ENCODE measurements around the gene EIF4A3.

EIF4A3 gene

DNA sequence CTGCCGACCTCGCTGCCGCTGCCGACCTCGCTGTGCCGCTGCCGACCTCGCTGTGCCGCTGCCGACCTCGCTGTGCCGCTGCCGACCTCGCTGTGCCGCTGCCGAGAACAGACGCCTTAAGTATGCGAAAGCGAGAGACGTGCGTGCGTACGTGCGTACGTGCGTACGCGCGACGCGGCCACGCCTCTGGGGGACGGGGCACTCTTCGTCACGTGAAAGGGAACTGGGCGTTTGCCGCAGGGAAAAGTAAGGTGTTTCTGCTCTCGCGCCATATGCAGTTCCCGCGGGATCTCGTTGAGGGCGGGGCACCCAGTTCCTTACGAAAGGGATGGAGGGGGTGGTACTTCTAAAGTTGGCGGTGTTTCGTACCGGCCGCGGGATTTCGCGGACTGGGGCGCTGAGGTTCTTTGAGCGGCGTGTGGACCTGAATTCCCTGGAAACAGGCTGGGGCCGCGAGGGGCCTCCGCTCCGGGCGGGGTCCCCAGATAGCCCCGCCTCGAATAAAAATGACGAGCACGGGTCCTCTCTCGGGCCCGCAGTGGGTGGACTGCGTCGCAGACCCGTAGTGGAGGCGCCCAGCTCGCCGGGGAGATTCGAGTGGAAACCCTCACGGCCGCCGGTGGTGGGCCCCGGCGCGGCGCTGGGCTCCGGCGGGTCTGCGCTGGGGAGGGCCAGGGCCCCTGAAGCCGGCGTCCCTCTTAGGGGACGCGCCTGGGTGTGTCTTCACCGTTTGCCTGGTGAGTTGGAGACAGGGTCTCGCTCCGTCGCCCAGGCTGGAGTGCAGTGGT lies at the start of gene EIF4A3:
EIF4A3 (minus strand) TSS at position 94 of the 788 bp plus-strand sequence. CDS start 167 bp downstream, outside the sequence.
- peak; percentile 100 for DNase-seq

DNA sequence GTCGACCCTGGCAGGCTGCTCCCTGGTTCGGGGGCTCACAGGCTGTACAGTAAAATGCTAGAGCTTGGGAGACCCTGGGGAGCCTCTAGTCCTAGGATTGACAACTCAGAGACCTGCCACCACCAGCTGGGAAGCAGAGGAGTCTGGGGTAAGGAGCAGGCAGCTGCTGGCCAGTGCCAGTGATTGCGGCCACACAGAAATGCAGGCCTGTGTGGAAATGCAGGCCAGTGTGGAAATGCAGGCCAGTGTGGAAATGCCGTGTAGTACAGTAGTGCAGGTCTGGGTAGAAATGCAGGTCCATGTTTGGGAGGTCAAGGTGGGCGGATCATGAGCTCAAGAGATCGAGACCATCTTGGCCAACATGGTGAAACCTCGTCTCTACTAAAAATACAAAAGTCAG lies 49.7 kb upstream of the EIF4A3 start:
- no peak for DNase-seq

DNA sequence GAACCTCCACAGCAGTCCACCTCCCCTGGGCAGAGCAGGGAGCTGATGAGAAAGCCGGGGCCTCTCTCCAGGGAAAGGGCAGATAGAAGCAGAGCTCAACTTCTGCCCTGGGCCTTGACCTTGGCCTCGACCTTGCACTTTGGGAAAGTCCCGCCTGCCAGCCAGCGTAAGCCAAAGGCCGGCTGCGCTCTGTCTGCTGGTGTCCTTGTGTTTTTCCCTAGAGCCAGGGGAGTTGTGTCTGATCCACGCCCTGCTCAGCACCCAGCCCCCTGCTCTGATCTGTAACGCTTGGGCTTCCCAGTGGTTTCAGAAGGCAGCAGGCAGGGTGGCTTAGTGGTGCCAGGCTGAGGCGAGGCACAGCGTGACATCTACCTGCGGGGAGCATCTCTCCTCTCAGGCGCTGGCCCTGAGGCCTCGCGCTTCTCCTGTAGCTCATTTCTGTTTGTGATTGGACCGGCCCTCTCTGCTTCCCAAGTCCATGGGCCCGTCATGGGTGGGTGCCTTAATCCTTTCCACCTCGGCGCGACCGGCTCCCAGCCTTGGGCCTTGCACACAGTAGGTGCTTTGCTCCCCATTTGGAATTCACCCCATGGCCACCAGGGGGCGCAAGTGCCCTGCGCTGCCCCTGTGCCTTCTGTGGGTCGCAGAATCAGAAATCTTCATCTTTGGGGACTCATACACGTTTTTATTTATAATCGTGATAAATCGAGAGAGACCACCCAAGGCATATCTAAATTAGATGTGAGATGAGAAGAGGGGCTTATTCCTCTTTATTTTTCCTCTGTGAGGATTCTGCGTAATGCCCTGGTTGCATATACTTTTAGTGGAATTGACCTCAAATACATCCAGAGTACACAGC lies 49.0 kb upstream of the EIF4A3 start:
- DNase-seq, result peak; percentile 57

DNA sequence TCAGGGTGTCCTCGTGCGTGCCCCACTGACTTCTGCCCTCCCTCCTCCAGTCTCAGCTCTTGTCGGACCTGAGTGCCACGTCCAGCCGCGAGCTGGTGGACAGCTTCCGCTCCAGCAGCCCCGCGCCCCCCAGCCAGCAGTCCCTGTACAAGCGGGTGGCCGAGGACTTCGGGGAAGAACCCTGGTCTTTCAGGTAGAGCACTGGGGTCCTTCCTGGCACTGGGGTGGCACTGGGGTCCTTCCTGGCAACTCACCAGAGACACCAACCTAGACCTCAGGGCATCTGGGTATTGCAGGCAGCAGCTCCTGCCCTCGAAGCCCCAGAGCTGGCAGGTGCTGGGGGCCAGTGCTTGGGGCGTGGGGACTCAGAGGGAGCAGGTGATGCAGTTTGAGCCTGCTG lies 48.2 kb upstream of the EIF4A3 start:
- no peak for DNase-seq

DNA sequence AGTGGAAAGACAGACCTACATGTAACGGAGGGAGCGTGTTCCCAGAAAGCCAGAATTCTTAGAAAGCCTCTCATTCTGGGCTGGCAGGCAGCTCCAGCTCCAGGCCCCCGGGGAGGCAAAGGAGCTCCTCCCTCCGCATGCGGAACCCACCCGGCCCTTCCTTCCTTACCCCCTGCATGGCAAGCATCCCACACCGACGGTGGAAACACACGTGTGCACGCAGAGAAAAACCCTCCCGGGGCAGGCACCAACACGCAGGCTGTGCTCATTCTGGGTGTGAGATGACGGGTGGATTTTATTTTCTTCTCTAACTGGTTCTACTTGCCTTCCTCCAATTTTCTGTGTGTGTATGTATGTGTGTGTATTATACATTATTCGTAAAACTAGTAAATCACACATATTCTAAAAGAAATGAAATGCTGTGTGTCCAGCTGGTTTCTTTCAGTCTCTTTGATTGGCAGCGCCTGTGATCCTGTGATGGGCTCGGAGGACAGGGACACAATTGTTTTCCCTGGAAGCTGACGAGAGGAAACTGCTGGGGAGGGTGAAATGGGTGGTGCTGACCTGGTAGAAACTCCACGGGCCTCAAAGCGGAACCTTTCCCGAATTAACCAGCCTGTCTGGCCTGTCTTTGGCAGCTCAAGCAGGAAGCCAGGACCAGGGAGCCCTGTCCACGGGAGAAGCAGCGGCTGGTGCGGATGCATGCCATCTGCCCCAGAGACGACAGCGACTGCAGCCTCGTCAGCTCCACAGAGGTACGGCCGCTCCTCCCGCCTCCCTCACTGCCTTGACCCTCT lies 45.1 kb upstream of the EIF4A3 start:
- no peak for DNase-seq

DNA sequence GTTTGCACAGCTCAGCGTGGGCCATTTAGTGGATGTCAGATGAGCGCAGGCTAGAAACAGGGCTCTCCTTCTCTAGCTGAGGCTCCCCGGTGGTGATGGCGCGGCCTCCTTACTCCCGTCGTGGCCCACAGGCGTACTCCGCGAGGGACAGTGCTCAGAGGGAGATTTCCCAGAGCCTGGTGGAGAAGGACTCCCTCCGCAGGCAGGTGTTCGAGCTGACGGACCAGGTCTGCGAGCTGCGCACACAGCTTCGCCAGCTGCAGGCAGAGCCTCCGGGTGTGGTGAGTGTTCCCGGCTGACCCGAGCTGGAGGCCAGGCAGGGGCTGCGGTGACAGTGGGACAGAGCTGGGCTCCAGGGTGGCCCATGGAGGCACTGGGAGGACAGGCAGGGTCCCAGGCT lies 44.3 kb upstream of the EIF4A3 start:
- DNase-seq, result no peak

DNA sequence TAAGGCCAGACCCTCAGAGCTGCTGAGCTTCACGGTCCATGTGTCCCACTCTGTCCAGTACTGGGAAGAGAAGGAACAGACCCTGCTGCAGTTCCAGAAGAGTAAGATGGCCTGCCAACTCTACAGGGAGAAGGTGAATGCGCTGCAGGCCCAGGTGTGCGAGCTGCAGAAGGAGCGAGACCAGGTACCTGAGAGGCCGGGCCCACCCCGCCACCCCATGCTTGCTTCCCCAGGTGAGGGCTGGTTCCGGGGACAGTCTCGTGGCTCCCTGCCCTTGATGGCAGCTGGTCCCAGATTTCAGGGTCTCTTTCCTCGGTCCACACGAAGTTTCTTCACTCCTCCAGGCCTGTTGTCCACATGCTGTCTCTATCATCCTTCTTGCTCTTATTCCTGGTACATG lies 43.8 kb upstream of the EIF4A3 start:
- DNase-seq, result no peak

DNA sequence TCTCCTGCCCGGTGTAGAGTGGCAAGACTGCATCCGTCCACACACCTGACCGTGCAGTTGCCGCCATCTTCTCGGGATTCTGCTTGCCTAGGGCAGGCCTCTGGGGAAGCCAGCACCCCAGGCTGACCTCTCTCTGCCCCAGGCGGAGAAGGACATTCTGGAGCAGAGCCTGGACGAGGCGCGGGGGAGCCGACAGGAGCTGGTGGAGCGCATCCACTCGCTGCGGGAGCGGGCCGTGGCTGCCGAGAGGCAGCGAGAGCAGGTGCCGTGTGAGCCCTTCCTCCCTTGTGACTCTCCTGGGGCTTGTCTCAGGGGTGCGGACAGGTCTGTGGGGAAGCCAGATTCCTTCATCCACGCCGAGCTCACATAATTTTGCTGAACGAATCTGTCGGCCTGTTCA lies 42.7 kb upstream of the EIF4A3 start:
- DNase-seq, result no peak

DNA sequence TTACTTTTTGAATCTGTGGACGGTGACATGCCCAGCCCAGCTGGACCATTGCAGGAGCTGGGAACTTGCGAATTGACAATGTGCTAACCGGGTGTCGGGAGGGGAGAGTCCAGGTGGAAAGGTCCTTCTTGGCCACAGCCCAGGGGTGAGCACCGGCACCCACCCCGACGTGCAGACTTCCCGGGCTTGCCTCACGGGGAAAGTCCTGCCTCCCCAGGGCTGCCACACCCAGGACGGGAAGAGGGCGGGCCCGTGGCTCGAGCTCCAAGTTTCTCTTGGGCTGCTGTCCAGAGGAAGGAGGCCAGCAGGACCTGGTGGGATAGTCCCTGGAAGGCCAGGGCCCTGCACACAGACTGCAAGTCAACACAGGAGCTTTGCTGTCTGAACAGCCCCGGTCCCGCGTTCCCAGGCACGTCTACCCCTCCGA lies 40.6 kb upstream of the EIF4A3 start:
- no peak for DNase-seq

DNA sequence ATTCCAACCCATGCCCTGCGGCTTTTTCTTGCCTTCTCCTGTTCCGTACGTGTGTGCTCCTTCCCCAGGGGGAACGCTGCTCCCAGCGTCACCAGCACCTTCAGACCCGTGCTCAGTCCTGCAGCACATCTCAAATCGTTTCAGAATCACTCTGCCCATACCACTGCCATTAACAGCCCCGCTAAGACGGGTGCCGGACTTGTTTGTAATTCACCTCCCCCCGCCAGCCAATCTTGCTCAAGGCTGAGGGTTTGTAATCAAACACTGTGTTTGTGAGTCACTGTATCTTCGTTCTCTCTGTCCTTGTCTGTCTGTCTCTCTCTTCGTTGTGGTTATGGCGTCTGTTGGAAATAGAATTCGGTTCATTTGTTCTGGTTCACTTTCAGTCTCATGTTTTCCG lies 40.2 kb upstream of the EIF4A3 start:
- no peak for DNase-seq

DNA sequence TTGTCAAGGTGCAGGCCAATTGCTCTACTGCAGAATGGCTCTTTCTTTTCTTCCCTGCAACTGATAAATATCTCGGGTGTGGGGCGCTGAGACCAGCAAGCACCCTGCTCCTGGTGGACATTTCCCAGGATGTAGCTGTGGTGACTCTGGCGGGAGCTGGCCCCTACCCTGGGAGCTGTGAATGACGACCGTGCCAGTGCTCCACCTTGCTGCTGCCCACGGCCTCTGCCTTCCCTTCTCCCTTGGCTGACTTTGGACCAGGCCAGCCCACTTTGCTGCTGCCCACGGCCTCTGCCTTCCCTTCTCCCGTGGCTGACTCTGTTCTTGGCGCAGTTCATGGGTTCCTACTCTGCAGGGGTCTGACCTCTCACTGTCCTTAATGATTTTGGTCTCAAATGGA lies 39.0 kb upstream of the EIF4A3 start:
- no peak for DNase-seq

DNA sequence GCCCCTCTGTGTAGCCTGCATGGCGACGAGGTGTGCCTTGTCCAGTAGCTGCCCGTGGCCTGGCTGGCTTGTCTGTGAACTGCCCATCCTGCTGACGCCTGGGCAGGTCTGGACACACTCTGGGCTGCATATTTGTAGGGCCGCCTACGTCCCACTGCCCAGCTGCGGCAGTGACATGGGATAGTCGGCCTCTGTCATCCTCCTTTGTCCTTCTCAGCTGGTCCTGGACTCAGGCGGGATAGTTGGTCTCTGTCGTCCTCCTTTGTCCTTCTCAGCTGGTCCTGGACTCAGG lies 37.4 kb upstream of the EIF4A3 start:
- no peak for DNase-seq

DNA sequence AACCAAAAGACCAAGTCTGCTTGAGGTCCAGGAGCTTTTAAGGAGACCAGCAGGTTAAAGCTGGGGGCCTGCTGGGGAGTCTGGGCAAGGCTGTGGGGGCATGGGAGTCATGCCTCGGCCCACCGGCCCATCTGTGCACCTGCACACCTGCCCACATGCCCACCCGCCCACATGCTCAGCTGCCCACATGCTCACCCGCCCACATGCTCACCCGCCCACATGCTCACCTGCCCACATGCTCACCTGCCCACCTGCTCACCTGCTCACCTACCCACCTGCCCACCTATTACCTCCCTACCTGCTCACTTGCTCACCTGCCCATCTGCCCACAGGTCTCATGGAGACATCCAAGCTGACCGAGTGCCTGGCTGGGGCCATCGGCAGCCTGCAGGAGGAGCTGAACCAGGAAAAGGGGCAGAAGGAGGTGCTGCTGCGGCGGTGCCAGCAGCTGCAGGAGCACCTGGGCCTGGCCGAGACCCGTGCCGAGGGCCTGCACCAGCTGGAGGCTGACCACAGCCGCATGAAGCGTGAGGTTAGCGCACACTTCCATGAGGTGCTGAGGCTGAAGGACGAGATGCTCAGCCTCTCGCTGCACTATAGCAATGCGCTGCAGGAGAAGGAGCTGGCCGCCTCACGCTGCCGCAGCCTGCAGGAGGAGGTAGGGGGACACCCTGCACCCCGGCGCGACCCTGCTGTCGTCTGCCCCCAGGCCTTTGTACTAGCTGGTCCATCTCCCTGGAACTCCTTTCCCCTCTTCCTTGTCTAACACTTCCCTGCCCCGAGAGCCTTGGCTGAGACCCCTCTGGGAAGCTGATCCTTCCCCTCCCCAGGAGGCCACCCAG lies 36.9 kb upstream of the EIF4A3 start:
- DNase-seq, result peak; percentile 17

DNA sequence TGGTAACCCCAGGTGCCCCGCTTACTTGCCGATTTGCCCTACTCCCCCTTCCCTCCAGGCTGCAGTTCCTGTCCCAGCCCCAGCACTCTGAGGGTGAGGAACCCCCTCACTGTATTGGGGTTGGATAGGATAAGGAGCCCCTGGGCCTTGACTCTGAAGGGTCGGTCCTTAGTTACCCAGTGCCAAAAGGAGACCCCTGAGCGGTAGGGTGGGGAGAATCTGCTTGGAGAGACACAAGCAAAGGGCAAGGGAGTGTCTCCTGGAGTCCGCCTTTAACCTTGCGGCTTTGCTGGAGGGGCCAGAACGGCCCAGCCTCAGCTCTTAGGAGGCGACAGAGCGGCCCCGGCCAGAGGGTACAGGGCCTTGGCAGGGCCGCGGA lies 35.9 kb upstream of the EIF4A3 start:
- DNase-seq, result no peak

DNA sequence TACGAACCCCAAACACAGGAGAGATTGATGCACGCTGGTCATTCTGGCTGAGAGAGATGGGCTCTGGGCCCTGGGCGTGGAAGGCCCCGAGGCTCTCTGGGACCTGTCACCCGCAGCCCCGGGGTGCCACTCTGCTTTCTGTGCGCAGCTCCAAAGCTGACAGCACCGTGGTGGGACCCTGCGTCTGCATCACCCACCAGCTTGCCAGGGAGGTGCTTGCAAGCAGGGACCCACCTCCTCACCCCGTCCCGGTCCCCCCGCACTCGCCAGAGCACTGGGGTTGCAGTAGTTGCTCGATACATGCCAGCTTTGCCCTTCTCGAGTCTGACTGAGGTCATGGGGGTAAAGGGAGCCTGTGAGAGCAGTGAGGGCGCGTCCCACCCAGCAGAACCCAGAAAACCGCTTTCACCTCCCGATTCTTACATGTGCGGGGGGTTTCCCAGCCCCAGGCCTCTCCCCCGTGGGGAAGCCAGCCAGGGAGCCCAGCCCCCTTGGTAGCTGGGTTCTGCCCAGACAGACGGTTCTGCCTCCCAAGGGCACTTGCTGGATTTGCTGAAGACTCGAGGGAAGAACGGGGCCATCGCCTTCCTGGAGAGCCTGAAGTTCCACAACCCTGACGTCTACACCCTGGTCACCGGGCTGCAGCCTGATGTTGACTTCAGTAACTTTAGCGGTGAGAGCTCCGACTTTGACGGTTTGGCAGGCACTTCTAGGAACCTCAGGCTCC lies 35.4 kb upstream of the EIF4A3 start:
- DNase-seq, result no peak

DNA sequence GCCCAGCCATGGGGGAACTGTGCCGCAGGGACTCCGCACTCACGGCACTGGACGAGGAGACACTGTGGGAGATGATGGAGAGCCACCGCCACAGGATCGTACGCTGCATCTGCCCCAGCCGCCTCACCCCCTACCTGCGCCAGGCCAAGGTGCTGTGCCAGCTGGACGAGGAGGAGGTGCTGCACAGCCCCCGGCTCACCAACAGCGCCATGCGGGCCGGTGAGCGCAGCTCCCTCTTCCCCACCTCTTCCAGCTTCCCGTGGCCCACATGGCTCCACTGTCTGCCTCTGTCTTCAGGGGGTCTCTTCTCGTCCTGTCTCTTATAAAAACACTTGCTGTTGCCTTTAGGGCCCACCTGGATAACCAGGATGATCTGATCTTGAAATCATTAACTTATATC lies 34.5 kb upstream of the EIF4A3 start:
- no peak for DNase-seq

DNA sequence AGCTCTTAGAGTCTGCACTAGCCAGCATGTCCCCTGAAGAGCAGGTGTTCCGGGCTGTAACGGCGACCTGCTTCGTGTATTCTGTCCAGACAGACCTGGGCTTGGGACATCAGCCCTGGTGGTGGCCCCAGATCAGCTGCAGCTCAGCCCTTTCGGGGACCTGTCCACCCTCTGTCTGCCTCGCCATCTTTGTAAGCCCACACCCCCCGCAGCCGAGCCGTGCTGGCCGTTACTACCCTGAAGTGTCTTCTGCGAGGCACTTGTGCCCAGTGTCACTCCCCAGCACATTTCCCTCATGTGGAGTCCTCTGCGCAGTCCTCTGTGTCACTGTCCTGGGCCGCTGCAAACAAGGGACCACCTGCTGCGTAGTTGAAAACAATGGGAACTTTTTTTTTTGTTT lies 33.3 kb upstream of the EIF4A3 start:
- peak; percentile 30 for DNase-seq

DNA sequence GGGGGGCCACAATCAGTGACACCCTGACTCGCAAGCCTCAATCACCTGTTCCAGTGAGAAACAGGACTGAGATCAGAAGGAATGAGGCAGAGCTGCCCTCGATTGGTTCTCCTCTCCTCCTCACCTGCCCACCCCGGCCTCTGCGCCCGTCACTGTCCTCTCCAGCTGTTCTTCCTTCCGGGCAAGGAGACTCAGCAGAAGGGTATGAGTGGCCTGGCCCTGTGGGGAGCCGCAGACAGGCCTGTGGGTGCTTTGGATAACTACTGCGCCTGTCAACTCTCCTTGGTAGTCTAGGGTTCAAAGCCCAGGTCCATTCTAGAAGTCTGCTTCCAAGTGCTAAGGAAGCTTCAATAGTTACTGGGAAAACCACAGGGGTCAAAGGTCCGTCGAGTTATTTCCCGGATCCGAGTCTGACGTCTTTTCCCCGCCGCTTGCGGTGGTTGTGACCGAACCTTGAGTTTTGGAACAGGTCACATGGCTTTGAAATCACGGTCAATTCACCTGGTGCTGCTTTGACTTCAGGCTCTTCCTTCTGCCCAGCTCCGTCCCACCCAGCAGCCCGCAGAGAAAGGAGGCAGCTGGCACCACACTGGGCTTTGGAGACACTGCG lies 31.2 kb upstream of the EIF4A3 start:
- DNase-seq, result no peak

DNA sequence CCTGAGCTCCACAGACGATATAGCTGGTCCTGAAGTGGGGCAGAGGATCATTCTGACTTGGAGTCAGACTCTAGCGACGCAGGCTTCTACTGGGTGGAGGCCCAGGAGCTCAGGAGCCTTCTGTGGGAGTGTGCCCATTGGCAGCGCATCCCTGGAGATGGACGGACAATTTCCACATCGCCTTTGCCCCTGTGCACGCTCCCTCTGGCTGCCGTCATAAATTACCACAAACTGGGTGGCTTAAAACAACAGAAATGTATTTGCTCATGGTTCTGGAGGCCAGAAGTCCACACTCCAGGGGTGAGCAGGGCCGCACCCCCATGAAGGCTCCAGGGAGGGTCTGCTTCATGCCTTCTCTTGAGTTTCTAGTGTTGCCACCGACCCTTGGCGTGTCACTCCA lies 29.8 kb upstream of the EIF4A3 start:
- no peak for DNase-seq

DNA sequence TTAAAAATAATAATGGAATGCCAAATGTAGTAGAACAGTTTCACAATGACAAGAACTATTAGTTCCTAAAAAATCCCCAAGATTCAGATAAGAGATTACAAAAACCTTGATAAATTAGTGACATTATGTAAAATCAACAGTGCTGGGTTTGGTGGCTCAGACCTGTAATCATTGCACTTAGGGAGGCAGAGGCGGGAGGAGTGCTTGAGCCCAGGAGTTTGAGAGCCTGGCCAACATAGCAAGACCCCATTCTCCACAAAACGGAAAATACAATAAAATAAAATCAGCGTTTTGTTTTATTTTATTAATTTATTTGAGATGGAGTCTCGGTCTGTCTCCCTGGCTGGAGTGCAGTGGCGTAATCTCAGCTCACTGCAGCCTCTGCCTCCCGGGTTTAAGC lies 27.0 kb upstream of the EIF4A3 start:
- no peak for DNase-seq

DNA sequence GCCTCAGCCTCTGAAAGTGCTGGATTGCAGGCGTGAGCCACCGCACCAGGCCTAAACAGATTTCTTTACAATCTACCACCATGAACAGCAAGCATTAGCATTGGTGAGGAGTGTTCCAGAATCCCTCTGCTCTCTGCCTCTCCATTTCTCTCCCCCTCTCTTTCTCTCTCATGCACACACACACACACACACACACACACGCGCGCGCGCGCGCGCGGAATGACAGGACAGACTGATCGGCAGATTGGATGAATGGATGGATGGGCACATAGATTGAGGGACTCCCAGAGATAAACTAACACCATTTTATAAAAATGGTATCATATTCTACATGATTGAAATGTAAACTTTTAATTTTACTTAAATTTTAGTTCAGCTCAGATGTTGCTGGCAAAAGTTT lies 26.2 kb upstream of the EIF4A3 start:
- no peak for DNase-seq

DNA sequence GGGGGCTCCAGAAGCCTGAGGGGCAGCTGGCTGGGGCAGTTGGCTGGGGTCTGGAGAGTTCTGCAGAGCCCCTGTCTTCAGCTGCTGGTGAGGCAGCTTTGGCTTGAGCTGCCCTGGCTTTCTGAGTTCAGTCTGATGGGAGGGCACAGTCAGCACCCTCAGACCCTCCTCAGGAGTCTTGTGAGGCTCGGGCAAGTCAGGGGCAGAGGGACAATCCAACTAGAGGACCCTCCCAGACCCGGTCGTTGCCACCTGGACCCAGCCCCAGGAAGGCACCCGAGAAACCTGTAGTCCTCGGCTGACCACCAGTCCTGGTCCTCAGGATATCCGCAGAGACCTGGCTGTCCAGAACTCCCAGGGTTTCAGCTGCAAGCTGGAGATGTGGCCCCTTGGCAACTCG lies 24.8 kb upstream of the EIF4A3 start:
- DNase-seq, result no peak

Measured in DMS53 (cell line).